ENCODE results near the gene CACNA1B.

The CACNA1B gene

DNA sequence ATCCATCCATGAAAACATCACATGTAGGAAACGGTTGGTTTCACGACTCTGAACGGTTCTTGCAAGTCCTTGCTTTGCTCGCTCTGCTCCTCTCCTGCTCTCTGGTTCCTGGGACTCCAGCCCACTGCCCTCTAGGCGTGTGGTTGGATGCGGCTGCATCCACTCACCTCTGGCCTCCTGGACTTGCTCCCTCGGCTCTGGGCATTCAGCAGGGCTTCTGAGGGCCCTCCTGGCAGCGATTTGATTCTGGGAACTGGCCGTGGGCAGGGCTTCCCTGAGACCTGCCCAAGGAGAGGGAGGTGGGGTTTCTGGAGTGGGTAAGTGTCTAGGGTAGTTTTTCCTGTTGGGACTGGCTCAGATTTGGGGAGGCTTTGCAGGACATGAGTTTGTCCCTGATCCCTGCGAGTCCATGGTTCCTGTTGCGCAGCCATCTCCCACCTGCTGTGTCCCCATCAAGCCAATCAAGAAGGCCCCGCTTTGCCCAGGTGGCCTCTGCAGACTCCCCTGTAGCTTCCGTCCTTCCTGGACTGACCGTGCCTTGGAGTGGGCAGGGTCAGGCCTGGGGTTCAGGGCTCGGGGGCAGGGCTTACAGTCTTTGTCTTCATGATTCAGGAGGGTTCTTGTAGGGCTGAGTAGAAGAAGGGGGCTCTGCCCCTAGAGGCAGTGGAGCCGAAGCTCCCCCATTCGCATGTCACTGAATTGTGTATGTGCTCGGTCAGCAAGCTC, 192.3 kb downstream of the CACNA1B start:
- Histone ChIP-seq H3K9me3 (ENCODE audit: severe bottlenecking) (no peaks in the 10 kb centered on the region), H3K27me3 (ENCODE audit: insufficient read depth, low read depth, severe bottlenecking) (no peaks in the 10 kb centered on the region), H3K27ac (no peak overlapping the region), H3K36me3 (no peaks in the 10 kb centered on the region), H3K4me3 (ENCODE audit: low read depth, low read length) (no peak overlapping the region)
- no peak for DNase-seq
- TF ChIP-seq, protein P1, sequence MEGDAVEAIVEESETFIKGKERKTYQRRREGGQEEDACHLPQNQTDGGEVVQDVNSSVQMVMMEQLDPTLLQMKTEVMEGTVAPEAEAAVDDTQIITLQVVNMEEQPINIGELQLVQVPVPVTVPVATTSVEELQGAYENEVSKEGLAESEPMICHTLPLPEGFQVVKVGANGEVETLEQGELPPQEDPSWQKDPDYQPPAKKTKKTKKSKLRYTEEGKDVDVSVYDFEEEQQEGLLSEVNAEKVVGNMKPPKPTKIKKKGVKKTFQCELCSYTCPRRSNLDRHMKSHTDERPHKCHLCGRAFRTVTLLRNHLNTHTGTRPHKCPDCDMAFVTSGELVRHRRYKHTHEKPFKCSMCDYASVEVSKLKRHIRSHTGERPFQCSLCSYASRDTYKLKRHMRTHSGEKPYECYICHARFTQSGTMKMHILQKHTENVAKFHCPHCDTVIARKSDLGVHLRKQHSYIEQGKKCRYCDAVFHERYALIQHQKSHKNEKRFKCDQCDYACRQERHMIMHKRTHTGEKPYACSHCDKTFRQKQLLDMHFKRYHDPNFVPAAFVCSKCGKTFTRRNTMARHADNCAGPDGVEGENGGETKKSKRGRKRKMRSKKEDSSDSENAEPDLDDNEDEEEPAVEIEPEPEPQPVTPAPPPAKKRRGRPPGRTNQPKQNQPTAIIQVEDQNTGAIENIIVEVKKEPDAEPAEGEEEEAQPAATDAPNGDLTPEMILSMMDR (IDR thresholded peaks at IDR 0.05; ENCODE audit: low read depth, low read length) = no peak

DNA sequence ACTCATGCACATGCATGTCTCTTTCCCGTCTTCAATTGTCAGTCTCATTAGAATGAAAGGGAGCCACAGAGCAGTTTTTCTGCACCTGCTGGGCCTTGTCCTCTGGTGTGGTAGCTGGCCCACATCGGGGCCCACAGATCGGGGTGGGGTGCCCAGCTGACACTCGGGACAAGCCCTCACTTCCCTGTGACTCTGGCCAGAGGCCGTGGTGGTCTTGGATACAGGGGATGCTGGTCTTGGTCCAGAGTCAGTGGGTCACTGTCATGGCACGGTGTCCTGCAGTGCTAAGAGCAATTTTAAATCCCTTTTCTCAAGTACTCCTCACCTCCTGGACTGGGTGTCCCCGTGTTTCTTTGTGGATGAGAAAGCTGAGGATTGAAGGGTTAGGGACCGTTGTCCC, 193.2 kb downstream of the CACNA1B start:
- Histone ChIP-seq H3K36me3 (no peaks in the 10 kb centered on the region), H3K27ac (no peak overlapping the region), H3K9me3 (ENCODE audit: severe bottlenecking) (no peaks in the 10 kb centered on the region), H3K27me3 (ENCODE audit: insufficient read depth, low read depth, severe bottlenecking) (no peaks in the 10 kb centered on the region), H3K4me3 (ENCODE audit: low read depth, low read length) (no peak overlapping the region)
- no peak for DNase-seq
- TF ChIP-seq, protein P1 (IDR thresholded peaks at IDR 0.05; ENCODE audit: low read depth, low read length) = no peak

DNA sequence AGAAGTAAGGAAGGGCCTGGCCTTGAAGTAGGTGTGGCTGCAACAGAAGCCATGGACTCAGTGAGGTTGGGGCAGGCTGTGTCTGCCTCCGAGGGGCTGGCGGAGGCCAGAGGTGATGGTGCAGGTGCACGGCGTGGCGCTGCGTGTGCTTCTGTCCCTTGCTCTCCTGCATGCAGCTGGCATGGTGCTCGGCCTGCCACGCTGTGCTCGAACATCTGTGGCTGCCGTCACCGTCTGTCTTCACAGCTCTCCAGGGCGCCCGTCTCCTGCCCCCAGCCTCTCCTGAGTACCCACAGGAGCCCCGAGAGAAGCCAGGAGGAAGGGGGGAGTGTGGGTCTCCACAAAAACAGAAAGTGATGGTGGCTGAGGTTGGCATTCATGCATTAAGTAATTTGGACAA, 193.7 kb downstream of the CACNA1B start:
- H3K9me3 ChIP-seq (ENCODE audit: severe bottlenecking) = no peaks in the 10 kb centered on the region
- H3K4me3 ChIP-seq (ENCODE audit: low read depth, low read length) = no peak overlapping the region
- no peaks in the 10 kb centered on the region for H3K36me3 ChIP-seq
- H3K27me3 ChIP-seq (ENCODE audit: insufficient read depth, low read depth, severe bottlenecking) = no peaks in the 10 kb centered on the region
- H3K27ac ChIP-seq = no peak overlapping the region
- TF ChIP-seq, protein P1 (IDR thresholded peaks at IDR 0.05; ENCODE audit: low read depth, low read length) = no peak
- DNase-seq = no peak

DNA sequence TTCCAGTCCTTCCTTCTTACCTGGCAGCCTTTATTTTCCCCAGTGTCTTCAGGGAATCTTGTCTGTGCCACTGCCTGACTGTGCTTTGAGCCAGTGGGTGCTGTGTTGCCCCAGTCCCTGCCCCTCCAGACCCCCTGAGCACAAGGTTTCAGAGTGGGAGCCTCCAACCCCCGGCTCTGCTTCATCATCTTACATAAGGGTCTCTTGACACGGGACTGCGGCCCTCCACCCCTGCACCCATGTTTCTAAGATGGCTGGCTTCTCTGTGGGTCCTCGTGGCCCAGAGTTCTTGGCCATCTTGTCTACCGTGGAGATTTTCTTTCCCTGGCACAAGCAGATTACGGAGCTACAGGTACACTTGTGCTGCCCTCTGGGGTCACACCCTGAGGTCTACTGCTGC, 194.1 kb downstream of the CACNA1B start:
- H3K36me3 ChIP-seq = no peaks in the 10 kb centered on the region
- TF ChIP-seq, protein P1 (IDR thresholded peaks at IDR 0.05; ENCODE audit: low read depth, low read length) = no peak
- no peak for DNase-seq
- no peaks in the 10 kb centered on the region for H3K9me3 ChIP-seq (ENCODE audit: severe bottlenecking)
- no peak overlapping the region for H3K27ac ChIP-seq
- H3K27me3 ChIP-seq (ENCODE audit: insufficient read depth, low read depth, severe bottlenecking) = no peaks in the 10 kb centered on the region
- no peak overlapping the region for H3K4me3 ChIP-seq (ENCODE audit: low read depth, low read length)

DNA sequence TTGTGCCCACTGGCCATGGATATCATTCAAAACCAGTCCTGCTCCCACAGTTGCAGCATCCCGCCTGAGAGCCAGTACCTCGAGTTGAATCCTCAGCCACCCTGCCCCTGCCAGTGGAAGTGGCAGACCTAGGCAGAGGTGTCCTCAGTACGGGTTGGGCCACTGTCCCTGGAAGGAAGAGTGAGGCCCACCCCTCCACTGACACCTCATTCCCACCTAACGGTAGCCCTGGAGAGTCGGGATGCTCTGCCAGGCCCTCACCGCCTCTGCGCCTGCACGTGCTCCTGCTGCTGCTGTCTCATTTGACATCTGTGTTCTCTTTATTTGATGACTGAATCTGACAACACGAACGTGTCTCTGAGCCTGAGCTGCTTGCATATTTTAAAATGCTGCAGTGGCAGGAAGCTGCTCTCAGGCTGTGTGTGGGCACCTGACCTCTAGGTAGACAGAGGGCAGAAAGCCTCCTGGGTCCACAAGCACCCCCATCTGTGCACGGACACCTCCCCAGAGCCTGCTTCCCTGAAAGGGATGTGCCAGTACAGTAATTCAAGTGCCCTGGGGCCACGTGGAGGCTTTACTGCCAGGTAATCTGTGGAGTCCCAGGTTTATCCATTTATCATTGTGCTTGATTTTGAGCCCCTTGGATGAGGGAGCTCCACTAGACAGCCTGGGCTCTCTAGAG, 194.7 kb downstream of the CACNA1B start:
- TF ChIP-seq, protein P1 (IDR thresholded peaks at IDR 0.05; ENCODE audit: low read depth, low read length) = no peak
- H3K9me3 ChIP-seq (ENCODE audit: severe bottlenecking) = no peaks in the 10 kb centered on the region

More for the DNA sequence above, 194.7 kb downstream of the CACNA1B start:
- Histone ChIP-seq H3K36me3 (no peaks in the 10 kb centered on the region), H3K27me3 (ENCODE audit: insufficient read depth, low read depth, severe bottlenecking) (no peaks in the 10 kb centered on the region), H3K4me3 (ENCODE audit: low read depth, low read length) (no peak overlapping the region), H3K27ac (no peak overlapping the region)
- no peak for DNase-seq
